ENCODE measurements around the gene RAB26.
"Not testable (repeated sequence)": the region's sequence is repeated elsewhere in the genome, so short reads cannot be mapped to it uniquely, and the experiment has no call there.

The RAB26 gene, protein sequence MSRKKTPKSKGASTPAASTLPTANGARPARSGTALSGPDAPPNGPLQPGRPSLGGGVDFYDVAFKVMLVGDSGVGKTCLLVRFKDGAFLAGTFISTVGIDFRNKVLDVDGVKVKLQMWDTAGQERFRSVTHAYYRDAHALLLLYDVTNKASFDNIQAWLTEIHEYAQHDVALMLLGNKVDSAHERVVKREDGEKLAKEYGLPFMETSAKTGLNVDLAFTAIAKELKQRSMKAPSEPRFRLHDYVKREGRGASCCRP

GRCh38 chr16:2147981-2148671 lies at the start of gene RAB26:
TSS of gene RAB26 (plus strand) at chr16:2148625. CDS start at chr16:2148784, 159 bp downstream.
- no peak for FAIRE-seq

- FAIRE-seq = not testable (repeated sequence)
Observed at GRCh38 chr16:2101581-2101980, 46.8 kb upstream of the RAB26 start.

GRCh38 chr16:2102471-2102870 lies 46.0 kb upstream of the RAB26 start:
- no peak for FAIRE-seq

DNA sequence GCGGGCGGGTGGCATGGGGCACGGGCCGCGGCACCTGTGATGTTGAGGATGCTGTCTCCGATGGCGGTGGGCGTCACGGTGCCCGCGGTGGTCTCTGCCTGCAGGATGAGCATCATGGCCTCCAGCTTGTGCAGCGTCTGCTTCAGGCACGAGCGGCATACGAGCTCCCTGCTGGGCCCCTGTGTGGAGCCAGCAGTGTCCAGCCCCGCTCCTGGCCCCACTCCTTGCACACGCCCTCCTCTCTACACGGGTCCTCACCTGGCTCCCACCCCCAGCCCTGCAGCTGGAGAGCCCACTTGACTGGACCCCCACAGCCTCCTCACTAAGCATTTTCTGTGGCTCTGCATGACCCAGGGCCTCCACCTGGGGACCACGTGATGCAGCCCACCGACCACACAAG lies 44.0 kb upstream of the RAB26 start:
- FAIRE-seq = not testable (repeated sequence)

DNA sequence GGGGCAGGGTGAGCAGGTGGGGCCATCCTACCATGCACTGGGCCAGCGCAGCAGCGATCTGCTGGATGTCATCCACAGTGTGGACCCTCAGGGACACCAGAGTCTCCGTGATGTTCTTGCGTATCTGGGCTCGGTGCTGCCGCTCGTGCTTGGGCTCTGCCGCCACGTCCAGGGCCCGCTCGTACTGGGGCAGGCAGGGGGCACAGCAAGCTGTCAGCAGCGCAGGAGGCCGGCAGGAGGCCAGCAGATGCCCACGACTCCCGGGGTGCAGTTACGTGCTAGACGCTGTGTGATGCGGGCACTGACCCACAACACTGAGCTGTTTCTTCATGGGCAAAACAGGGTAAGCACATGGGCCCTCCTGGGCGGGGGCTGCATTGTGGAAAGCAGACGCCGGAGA lies 43.1 kb upstream of the RAB26 start:
- FAIRE-seq = not testable (repeated sequence)

GRCh38 chr16:2105769-2106168 lies 42.7 kb upstream of the RAB26 start:
- not testable (repeated sequence) for FAIRE-seq

DNA sequence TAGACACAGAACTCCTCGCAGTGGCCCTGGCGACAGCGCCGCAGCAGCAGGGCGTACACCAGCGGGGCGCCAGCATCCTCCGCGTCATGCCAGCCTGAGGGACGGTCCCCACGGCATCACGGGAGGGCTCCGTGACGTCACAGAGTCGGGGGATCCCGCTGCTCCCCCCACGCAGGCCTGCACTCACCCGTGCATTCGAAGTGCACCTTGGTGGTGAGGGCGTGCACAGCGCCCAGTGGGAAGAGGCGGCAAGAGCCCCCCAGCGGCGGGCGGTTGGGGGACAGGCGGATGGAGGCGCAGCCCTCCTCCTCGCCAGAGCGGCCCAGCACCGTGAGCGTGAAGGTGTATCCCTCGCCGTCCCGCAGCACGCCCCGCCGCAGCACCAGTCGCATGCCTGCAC lies 42.2 kb upstream of the RAB26 start:
- FAIRE-seq = not testable (repeated sequence)

- FAIRE-seq = not testable (repeated sequence)
Observed at GRCh38 chr16:2107121-2107790, 41.2 kb upstream of the RAB26 start.

DNA sequence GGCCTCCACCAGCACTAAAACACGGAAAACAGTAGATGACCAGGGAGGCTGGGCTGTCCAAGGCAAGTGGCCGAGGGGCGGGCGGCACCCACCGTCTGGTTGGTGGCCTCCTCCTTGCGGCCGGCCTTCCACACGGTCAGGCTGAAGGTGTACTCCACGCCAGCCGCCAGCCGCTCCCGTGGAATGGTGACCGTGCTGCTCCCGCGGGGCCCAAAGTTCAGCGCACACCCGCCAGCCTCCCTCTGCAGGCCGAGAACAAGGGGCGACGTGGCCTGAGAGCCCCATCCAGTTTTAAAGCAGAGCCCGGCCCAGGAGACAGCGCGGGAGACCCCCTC lies 40.7 kb upstream of the RAB26 start:
- FAIRE-seq = not testable (repeated sequence)

- FAIRE-seq = not testable (repeated sequence)
Observed at GRCh38 chr16:2108446-2109270, 39.8 kb upstream of the RAB26 start.

- not testable (repeated sequence) for FAIRE-seq
Observed at GRCh38 chr16:2109271-2109580, 39.2 kb upstream of the RAB26 start.

GRCh38 chr16:2109872-2110271 lies 38.6 kb upstream of the RAB26 start:
- FAIRE-seq = not testable (repeated sequence)

GRCh38 chr16:2110332-2111008 lies 38.0 kb upstream of the RAB26 start:
- not testable (repeated sequence) for FAIRE-seq

- FAIRE-seq = not testable (repeated sequence)
Observed at GRCh38 chr16:2111009-2111353, 37.4 kb upstream of the RAB26 start.

- not testable (repeated sequence) for FAIRE-seq
Observed at GRCh38 chr16:2111412-2112335, 36.8 kb upstream of the RAB26 start.

DNA sequence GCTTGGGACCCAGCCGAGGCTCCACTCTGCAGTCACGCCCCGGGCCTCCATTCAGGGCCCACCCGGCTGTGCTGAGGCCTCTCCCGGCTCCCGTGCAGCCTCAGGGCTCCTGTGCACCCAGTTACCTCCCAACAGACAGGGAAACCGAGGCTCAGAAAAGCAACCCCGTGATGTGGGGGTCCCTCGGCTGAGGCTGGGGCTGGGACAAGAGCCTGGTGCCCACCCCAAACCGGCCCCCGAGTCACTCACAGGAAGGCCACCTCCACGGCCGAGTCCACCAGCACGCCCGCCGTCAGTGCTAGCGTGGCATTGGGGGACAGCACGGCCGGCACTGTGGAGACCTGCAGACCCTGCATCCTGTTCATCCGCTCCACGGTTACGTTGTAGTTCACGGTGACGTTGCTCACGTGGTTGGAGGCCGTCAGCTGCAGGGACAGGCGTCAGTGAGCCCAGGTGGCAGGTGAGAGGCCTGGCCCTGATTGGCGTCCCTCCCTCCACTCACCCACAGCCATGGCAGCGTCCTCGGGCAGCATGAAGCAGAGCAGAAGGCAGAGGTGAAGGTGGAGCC lies 35.8 kb upstream of the RAB26 start:
- not testable (repeated sequence) for FAIRE-seq

GRCh38 chr16:2114225-2114624 lies 34.2 kb upstream of the RAB26 start:
- FAIRE-seq = not testable (repeated sequence)

DNA sequence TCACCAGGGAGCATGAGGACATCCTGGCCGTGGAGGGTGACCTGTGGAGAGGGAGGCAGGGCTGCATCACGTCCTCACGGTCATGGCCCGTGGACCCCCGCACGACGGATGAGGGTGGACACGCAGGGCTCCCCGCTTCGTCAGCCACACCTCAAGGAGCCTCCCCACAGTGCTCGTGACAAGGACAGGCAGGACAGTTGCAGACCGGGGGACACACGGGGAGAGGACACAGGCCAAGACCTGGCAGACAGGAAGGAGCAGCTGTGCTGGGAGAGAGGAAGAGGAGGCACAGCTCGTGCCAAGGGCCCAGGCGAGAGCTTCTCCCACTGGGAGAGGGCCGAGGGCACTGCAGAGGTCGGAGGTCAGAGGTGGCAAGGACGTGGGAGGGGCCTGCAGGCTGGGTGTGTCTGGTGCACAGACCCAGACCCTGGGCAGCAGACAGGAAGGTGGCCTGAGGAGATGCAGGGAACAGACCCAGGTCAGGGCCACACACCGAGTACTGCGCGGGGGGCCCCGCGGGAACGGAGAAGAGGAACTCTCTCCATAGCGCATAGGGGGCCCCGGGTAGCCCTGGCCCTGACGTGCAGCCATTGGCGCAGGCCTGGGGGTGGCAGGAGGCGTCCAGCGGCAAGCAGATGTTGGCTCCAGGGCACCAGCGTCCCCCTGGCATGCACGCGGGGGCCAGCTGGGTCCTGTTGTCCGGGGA lies 33.4 kb upstream of the RAB26 start:
- FAIRE-seq = not testable (repeated sequence)

GRCh38 chr16:2115591-2115973 lies 32.8 kb upstream of the RAB26 start:
- FAIRE-seq = no peak

DNA sequence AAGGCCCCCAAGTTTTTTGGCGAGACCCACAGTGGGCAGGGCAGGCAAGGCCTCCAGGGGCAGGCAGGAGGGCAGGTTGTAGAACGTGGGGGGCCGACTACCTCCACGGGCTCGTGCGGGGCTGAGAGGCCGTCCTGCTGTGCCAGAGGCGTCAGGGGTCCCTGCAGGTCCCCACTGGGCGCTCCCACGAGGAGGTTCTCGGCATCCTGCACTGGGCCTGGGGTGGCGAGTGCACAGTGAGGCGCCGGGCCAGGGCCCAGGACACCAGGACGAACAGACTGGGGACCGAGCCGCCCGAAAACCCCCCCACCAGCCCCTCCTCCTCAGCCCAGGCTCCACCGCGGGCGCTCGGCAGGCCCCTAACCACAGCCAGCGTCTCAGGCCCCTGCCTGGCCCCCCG lies 32.0 kb upstream of the RAB26 start:
- not testable (repeated sequence) for FAIRE-seq

GRCh38 chr16:2117341-2117740 lies 31.1 kb upstream of the RAB26 start:
- FAIRE-seq = not testable (repeated sequence)
